HG02973 (cell line): ENCODE results near the gene PHTF1.

Experiments used
- ATAC-seq: cut with Tn5 transposase; IDR thresholded peaks from one replicate; pipeline ENCODE4 v1.9.1; 2021; ENCODE audit warnings: moderate library complexity; ENCODE audit not compliant: unreplicated experiment

PHTF1 gene

GRCh38 chr1:113670650-113671049, 88.6 kb downstream of the PHTF1 start:
- no peak for ATAC-seq

GRCh38 chr1:113669988-113670387, 89.3 kb downstream of the PHTF1 start:
- ATAC-seq, result no peak

- ATAC-seq, result no peak
Measured at GRCh38 chr1:113666126-113666525, 93.2 kb downstream of the PHTF1 start.

- ATAC-seq, result no peak
Measured at GRCh38 chr1:113665071-113665470, 94.2 kb downstream of the PHTF1 start.

- no peak for ATAC-seq
Measured at GRCh38 chr1:113663165-113663951, 95.9 kb downstream of the PHTF1 start.

GRCh38 chr1:113662101-113662500, 97.2 kb downstream of the PHTF1 start:
- no peak for ATAC-seq

- ATAC-seq, result no peak
Measured at GRCh38 chr1:113660088-113660487, 99.2 kb downstream of the PHTF1 start.

- no peak for ATAC-seq
Measured at GRCh38 chr1:113659556-113659955, 99.7 kb downstream of the PHTF1 start.

GRCh38 chr1:113659035-113659434, 100.3 kb downstream of the PHTF1 start:
- ATAC-seq, result no peak

GRCh38 chr1:113657556-113658063, 101.7 kb downstream of the PHTF1 start:
- ATAC-seq, result no peak

- ATAC-seq, result no peak
Measured at GRCh38 chr1:113657126-113657525, 102.2 kb downstream of the PHTF1 start.

- ATAC-seq, result no peak
Measured at GRCh38 chr1:113654883-113655282, 104.4 kb downstream of the PHTF1 start.

GRCh38 chr1:113653741-113654140, 105.5 kb downstream of the PHTF1 start:
- no peak for ATAC-seq

- no peak for ATAC-seq
Measured at GRCh38 chr1:113652771-113653170, 106.5 kb downstream of the PHTF1 start.

- ATAC-seq, result no peak
Measured at GRCh38 chr1:113648478-113648877, 110.8 kb downstream of the PHTF1 start.

- ATAC-seq, result no peak
Measured at GRCh38 chr1:113647164-113647563, 112.1 kb downstream of the PHTF1 start.
